Measurements from ENCODE around the gene EBF3. TPM values are rescaled to one million over a fixed set of nuclear protein-coding genes. Genes with fewer than 3 reads are reported as not detected.
A peak's percentile ranks its signal among the peaks of the same experiment; 100 is the strongest.

Gene EBF3
- total RNA-seq, 1 experiment from 2014 or later, result not detected

GRCh38 chr10:129959544-129960480, 4.3 kb downstream of the EBF3 start:
- no peak for DNase-seq (ENCODE audit: low spot score)

- DNase-seq (ENCODE audit: low spot score), result no peak
Observed at GRCh38 chr10:129958629-129959543, 5.2 kb downstream of the EBF3 start.

GRCh38 chr10:129958148-129958628, 5.9 kb downstream of the EBF3 start:
- DNase-seq (ENCODE audit: low spot score), result no peak

- no peak for DNase-seq (ENCODE audit: low spot score)
Observed at GRCh38 chr10:129956876-129957673, 7.0 kb downstream of the EBF3 start.

GRCh38 chr10:129956286-129956670, 7.8 kb downstream of the EBF3 start:
- DNase-seq (ENCODE audit: low spot score), result no peak

GRCh38 chr10:129955601-129956285, 8.3 kb downstream of the EBF3 start:
- DNase-seq (ENCODE audit: low spot score), result peak; percentile 36

GRCh38 chr10:129954492-129955315, 9.4 kb downstream of the EBF3 start:
- no peak for DNase-seq (ENCODE audit: low spot score)

- DNase-seq (ENCODE audit: low spot score), result no peak
Observed at GRCh38 chr10:129953119-129954051, 10.7 kb downstream of the EBF3 start.

GRCh38 chr10:129952378-129953118, 11.5 kb downstream of the EBF3 start:
- DNase-seq (ENCODE audit: low spot score), result no peak

GRCh38 chr10:129951970-129952265, 12.2 kb downstream of the EBF3 start:
- no peak for DNase-seq (ENCODE audit: low spot score)

- DNase-seq (ENCODE audit: low spot score), result no peak
Observed at GRCh38 chr10:129951101-129951969, 12.7 kb downstream of the EBF3 start.

GRCh38 chr10:129950676-129951075, 13.4 kb downstream of the EBF3 start:
- DNase-seq (ENCODE audit: low spot score), result no peak

GRCh38 chr10:129949891-129950291, 14.2 kb downstream of the EBF3 start:
- DNase-seq (ENCODE audit: low spot score), result no peak

GRCh38 chr10:129949411-129949810, 14.7 kb downstream of the EBF3 start:
- no peak for DNase-seq (ENCODE audit: low spot score)

GRCh38 chr10:129946859-129947258, 17.2 kb downstream of the EBF3 start:
- DNase-seq (ENCODE audit: low spot score), result no peak

GRCh38 chr10:129945941-129946760, 17.9 kb downstream of the EBF3 start:
- DNase-seq (ENCODE audit: low spot score), result no peak

All from HT-29 (cell line).